ENCODE results near the gene SMC1B.
"Not testable (repeated sequence)": the region's sequence is repeated elsewhere in the genome, so short reads cannot be mapped to it uniquely, and the experiment has no call there.

The SMC1B gene

GRCh38 chr22:45413368-45414211 lies at the start of gene SMC1B, which contains the start of gene RIBC2:
Gene SMC1B, minus strand, starts transcription at chr22:45413599. Its CDS starts 32 bp downstream, at chr22:45413567.
Gene RIBC2, plus strand, starts transcription at chr22:45413693. Its CDS starts 194 bp downstream, at chr22:45413887.
- DNase-seq (peak; percentile 87), ATAC-seq (peak; percentile 93)

DNA sequence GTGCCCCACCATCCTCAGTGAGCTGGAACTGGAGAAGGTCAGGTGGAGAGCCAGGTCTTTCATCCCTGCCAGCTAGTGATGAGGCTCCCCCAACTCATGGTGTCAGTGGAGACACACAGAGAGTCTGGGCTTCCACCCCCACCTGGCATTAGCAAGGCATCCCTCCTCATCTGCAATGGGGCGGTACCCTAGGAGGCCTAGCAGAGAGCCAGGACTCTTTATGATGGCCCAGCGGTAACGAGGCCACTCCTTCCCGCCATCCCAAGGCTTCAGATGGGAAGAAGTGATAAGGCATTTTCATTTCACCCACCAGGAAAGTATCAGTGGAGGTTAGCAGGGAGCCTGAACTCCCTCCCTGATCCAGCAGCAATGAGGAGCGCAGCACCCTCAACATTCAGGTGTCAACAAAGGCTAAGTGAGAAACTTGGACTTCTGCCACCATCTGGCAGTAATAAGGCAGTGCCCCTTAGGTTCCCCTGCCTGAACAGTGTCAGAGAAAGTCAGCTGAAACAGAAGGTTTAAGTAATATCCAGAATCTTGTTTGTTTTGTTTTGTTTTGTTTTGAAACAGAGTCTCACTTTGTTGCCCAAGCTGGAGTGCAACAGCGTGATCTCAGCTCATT lies 48.7 kb upstream of the SMC1B start:
- ATAC-seq: no peak

DNA sequence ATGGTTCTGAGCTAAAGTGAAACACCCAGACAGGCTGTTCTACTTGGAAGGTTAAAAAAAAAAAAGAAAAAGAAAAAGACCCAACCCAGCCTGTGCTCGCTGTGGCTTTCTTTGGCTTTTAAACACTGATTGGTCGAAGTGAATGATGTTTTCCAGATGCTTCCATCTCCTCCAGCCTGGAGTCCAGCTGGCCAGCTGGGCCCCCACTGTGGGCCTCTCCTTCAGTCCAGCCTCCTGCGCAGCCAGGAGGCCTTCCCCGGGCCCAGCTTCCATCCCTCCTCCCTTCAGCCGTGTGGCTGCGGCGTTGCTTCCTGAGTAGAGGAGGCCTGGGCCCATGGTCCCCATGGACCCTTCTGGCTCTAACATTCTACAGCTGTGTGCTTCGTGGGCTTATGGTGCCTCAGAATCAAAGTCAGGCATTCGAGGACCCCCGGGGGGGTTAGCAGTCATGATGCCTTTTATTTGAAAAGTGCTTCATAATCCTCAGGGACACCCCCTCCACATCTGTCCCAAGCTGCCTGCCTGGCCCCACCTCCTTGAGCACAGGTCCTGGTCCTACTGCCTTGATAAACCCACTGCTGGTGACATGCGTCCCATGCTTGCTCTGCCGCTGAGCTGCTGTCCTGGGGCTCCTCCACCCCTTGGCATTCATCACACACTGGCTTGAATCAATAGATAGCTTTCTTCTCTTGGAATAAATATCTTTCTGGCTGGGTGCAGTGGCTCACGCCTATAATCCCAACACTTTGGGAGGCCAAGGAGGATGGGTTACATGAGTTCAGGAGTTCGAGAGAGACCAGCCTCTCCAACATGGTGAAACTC lies 47.1 kb upstream of the SMC1B start:
- ATAC-seq (no peak), DNase-seq (no peak)

More for the DNA sequence above, 48.7 kb upstream of the SMC1B start:
- no peak for DNase-seq

- DNase-seq (no peak), ATAC-seq (no peak)
These were observed 45.8 kb upstream of the SMC1B start for GRCh38 chr22:45459235-45459634.

DNA sequence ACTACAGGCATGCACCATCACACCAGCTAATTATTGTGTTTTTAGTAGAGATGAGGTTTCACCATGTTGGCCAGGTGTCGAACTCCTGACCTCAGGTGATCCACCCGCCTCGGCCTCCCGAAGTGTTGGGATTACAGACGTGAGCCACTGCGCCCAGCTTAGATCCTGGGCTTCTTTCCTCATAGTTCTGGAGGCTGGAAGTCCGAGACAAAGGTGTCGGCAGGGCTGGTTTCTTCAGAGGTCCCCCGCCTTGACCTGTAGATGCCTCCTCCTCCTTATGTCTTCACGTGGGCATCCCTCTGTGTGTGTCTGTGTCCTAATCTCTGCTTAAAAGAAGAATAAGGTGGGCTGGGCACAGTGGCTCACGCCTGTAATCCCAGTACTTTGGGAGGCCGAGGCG lies 45.1 kb upstream of the SMC1B start:
- ATAC-seq: no peak

GRCh38 chr22:45456811-45457210 lies 43.4 kb upstream of the SMC1B start:
- ATAC-seq: no peak
- no peak for DNase-seq

More for the DNA sequence above, 45.1 kb upstream of the SMC1B start:
- DNase-seq: no peak

DNA sequence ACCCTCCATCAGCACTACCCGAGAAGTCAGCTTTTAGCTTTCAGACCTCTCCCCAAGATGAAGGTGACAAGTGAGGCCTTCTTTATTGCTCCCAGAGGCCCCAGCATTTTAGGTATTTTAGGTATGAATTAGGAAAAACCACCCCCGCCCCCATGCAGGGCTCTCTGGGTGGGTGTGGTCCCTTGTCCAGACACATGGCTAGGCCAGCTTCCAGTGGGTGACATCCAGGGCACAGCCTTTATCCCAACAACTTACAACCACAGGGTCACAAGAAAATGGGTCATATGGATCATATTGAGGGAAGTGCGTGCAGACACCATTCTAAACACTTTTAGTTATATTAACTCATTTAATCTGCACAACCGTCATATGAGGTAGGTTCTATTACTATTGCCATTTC lies 42.2 kb upstream of the SMC1B start:
- DNase-seq: no peak
- ATAC-seq: no peak

GRCh38 chr22:45455212-45455611 lies 41.8 kb upstream of the SMC1B start:
- DNase-seq (no peak), ATAC-seq (no peak)

DNA sequence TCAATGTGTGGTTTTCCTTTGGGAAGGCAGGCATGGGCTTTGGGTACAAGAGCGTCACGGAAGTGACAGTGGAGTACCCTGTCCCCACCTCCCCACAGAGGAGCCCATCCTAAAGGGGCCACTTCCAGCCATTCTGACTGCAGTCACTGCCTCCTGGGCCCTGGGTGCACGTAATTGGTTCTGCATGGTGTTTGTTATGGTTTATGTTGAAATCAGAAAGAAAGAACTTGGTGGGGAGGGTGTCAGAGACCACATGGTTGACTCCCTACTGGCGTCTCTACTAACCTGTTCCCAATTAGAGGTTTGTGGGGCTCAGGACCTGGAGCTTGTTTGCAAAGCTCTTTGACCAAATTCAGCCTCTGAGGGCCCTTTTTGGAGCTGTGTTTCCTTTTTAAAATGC lies 40.9 kb upstream of the SMC1B start:
- DNase-seq (no peak), ATAC-seq (no peak)

DNA sequence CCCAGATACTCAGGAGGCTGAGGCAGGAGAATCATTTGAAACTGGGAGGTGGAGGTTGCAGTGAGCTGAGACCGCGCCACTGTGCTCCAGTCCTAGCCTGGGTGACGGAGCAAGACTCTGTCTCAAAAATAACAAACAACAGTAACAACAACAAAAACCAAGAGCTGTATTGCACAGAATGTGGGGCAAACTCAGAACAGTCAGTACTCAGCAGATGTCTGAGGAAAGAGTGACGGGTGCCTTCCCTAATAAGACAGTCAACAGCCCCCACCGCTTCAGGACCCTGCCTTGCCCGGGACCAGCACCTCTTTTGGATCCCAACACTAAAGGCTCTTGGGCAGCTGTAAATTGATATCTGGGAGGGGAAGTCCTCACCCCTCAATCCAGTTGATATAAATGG lies 40.4 kb upstream of the SMC1B start:
- no peak for ATAC-seq

DNA sequence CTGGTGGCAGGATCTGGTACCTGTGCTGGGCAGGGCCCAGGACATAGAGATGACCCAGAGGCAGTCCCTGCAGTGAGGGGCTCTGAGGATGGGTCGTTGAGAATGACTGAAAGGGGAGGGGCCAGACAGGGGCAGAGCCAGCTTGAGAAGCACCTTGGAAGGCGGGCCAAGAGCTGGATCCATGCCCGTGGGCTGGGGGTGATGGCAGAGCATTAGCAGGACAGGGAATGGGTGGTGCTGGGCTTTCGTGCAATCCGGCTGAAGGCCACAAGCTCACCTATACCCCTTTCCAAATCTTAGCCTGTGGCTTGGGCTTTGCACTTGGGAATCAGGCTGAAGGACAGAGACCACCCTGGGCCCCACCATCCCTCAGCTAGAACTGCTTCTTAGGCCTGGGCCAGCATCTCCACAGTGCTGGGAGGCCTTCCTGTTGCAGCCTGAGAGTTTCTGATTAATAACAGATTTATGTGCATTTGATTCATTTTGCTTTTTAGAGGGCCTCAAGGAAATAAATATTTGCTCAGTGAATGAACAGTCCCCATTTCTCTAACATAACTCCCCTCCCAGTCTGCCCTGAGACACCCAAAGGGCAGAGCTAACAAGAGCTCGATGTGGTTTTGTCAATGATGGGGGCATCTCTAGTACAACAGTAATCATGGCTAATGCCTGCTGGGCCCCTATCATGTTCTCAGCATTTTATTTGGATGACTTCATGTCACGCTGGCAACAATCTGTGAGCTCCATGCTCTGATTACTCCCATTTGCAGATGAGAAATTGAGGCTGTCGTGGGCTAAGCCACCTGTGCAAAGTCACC lies 39.4 kb upstream of the SMC1B start:
- DNase-seq (no peak), ATAC-seq (no peak)

More for the DNA sequence above, 40.4 kb upstream of the SMC1B start:
- no peak for DNase-seq

DNA sequence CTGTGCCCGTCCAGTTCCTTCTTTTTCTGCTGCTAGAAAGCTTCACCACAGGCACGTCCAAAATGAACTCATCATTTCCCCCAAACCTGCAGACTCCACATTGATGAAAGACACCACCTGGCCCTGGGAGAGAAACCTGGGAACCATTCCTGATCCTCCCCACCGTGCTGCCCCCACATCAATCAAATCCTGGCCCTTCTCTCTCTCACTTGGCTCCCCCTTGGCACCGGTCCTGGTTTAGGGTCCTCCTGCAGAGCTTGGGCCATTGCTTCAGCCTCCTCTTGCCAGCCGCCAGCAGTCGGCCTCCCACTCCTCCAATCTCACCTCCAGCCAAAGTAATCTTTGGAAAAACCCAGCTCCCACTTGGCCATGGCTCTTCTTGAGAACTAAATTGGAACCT lies 38.6 kb upstream of the SMC1B start:
- ATAC-seq: no peak
- DNase-seq: no peak

- no peak for ATAC-seq
- DNase-seq: no peak
These were observed 37.7 kb upstream of the SMC1B start for GRCh38 chr22:45450921-45451651.

DNA sequence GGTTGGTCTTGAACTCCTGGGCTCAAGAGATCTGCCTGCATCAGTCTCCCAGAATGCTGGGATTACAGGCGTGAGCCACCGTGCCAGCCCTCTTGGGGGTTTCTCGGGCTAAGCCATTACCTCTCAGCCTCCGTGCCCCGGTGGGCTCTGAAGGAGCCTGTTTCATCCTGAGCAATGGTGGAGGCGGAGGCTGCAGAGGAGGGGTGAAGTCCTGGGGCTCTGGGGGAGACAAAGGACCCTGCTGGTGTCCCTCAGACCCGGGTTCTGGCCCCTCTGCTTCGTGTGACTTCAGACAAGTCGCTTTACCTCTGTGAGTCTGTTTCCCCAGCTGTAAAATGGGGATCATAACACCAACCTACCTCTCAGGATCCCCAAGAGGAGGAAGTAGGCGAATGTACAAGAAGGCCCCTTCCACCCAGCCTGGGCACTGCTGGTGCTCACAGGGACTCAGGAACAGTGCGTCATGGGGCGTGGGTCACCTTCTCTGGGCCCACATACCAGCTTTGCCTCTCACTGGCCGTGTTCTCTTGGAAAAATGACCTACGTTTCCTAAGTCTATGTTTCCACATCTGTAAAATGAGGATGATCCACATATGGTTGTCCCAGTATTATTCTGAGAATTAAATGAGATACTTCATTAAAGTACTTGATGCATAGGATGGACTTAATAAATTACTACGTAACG lies 36.8 kb upstream of the SMC1B start:
- ATAC-seq: no peak
- DNase-seq: no peak

DNA sequence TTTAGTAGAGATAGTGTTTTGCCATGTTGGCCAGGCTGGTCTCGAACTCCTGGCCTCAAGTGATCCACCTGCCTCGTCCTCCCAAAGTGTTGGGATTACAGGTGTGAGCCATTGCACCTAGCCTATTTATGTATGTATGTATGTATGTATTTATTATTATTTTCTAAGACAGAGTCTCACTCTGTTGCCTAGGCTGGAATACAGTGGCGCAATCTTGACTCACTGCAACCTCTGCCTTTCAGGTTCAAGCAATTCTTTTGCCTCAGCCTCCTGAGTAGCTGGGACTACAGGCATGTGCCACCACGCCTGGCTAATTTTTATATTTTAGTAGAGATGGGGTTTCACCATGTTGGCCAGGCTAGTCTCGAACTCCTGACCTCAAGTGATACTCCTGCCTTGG lies 36.0 kb upstream of the SMC1B start:
- not testable (repeated sequence) for ATAC-seq, DNase-seq

DNA sequence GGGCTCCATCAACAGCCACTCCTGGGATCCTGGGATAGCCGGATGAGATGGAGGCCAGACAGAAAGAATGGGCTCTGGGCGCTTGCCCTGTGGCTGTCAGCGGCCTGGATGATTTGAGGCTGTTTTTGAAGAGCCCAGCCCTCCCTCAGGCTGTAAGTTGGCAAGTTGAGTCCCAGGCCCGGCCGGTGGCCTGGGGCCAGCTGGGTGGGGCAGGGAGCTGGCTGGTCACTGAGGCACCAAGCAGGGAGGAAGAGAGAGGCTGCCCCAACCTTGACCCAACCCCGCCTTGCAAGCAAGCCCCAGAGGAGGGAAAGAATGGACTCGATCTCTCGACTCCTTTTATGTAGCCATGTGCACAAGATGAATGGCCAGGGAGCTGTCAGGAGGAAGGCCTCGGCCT lies 35.0 kb upstream of the SMC1B start:
- ATAC-seq (no peak), DNase-seq (no peak)

DNA sequence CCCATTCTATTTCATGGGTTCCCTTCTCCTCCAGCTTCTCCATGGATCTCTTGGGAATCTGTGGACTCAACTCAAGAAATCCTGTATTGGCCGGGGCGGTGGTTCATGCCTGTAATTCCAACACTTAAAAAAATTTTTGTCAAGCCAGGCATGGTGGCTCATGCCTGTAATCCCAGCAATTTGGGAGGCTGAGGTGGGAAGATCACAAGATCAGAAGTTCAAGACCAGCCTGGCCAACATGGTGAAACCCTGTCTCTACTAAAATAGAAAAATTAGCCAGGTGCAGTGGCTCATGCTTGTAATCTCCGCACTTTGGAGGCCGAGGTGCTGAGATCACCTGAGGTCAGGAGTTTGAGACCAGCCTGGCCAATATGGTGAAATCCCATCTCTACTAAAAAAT lies 34.2 kb upstream of the SMC1B start:
- DNase-seq, ATAC-seq: not testable (repeated sequence)

DNA sequence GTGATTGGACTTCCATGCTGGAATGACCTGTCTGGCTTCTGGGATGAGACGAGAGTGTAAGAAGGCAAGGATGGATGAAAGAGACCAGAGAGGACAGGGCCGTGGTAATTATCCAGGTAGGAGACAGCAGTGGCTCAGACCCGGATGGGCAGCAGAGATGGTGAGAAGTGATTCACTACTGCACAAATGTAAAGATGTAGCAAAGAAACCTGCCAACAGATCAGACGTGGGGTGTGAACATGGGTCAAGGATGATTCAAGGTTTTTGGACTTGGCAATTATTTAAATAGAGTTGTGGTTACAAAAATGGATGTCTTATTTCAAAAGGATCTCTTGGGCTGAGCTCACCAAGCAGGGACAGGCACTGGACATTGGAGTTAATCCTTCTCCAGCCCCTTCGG lies 32.8 kb upstream of the SMC1B start:
- DNase-seq: no peak
- ATAC-seq: no peak

GRCh38 chr22:45445031-45445710 lies 31.8 kb upstream of the SMC1B start:
- ATAC-seq: no peak
- DNase-seq: no peak

DNA sequence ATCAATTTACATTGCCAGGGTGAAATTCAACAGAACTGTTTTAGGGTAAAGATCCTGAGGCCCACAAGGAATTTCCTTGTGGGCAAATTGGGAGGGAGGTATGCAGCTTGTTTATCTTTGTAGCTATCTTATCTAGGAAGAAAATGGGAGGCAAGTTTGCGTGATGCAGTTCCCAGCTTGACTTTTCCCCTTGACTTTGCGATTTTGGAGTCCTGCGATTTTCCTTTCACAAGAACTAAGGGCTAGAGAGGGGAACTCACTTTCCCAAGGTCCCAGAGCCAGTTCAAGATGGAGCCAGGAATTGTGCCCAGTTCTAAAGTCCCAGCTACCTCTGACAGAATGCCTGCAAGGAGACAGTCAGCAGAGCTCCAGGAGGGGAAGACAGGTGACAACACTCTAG lies 30.8 kb upstream of the SMC1B start:
- ATAC-seq: no peak
- DNase-seq: no peak
